GM10248 (cell line): Measurements from ENCODE around the gene IL1RAPL1.

ENCODE experiments used
- CTCF ChIA-PET: fragments of 300-600 bp; sonication (Branson Sonifier 250); formaldehyde crosslinking; extraction: SDS; loops from one replicate; lab custom pipeline; 2021; ENCODE audit warnings: antibody characterized with exemption; lab: Yijun Ruan, JAX
- POLR2A ChIA-PET: fragments of 350-650 bp; sonication (Branson Sonifier 250); formaldehyde crosslinking; extraction: SDS; loops from one replicate; lab custom pipeline; 2020; ENCODE audit warnings: antibody characterized with exemption; lab: Yijun Ruan, JAX
- DNase-seq: peaks from one replicate; pipeline ENCODE4 v3.0.0; 2012; ENCODE audit errors: extremely low spot score
- TF ChIP-seq, protein P1 (sequence below): IDR thresholded peaks from 2 replicates; pipeline ENCODE4 v1.5.1; 2012; ENCODE audit warnings: mild to moderate bottlenecking, low read depth; ENCODE audit errors: extremely low read depth, missing control alignments, control extremely low read depth

IL1RAPL1 gene

DNA sequence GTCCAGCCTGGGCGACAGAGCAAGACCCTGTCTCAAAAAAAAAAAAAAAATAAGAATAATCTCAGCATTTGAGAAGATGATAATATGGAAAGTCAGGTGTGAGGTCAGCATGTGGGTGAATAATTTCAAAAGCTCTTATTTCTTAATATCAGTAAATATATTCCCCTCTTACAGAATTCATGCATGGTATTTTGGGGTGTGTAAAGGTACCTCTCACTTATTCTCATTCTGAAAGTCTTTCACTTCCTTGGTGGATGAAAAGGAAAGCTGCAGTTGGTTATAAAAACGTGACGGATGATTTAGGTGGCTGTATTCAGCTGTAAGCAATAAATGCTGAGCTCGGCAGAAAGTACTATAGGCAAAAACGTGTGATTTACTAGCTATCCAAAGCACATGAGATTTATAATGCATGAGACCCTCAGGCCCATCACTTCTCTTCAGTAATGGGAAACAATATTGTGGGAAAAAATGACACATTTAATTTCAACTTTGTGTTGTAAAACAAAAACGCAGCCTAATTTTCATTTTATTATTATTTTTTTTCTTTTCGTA lies 1275.0 kb downstream of the IL1RAPL1 start:
- CTCF ChIA-PET: interaction anchor here (1.4 kb wide), 2 partner anchors 10 to 14 kb away, joined by 4 read pairs; no protein-coding TSS in a partner anchor
- POLR2A ChIA-PET: no interaction called here
- TF ChIP-seq, protein P1, sequence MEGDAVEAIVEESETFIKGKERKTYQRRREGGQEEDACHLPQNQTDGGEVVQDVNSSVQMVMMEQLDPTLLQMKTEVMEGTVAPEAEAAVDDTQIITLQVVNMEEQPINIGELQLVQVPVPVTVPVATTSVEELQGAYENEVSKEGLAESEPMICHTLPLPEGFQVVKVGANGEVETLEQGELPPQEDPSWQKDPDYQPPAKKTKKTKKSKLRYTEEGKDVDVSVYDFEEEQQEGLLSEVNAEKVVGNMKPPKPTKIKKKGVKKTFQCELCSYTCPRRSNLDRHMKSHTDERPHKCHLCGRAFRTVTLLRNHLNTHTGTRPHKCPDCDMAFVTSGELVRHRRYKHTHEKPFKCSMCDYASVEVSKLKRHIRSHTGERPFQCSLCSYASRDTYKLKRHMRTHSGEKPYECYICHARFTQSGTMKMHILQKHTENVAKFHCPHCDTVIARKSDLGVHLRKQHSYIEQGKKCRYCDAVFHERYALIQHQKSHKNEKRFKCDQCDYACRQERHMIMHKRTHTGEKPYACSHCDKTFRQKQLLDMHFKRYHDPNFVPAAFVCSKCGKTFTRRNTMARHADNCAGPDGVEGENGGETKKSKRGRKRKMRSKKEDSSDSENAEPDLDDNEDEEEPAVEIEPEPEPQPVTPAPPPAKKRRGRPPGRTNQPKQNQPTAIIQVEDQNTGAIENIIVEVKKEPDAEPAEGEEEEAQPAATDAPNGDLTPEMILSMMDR: no peak
- no peak for DNase-seq

DNA sequence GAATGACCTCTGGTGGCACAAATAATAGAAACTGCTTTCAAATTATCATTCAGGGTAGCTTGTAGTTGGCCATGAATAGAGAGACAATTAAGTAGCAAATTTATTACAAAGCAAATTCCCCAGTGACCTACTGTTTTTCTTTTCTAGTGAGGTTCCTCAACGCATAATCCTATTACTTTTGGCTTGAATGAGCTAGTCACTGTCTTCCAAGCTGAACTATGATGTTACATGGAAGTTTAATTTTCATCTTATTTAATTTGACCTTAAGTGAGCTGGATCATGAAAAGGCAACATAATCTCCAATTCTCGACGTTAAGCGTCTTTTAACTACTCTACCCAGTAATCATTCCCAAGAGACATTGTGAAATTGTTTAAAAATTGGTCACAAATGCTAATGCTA lies 1280.7 kb downstream of the IL1RAPL1 start:
- TF ChIP-seq, protein P1: no peak
- POLR2A ChIA-PET: no interaction called here
- DNase-seq: no peak
- CTCF ChIA-PET: no interaction called here

DNA sequence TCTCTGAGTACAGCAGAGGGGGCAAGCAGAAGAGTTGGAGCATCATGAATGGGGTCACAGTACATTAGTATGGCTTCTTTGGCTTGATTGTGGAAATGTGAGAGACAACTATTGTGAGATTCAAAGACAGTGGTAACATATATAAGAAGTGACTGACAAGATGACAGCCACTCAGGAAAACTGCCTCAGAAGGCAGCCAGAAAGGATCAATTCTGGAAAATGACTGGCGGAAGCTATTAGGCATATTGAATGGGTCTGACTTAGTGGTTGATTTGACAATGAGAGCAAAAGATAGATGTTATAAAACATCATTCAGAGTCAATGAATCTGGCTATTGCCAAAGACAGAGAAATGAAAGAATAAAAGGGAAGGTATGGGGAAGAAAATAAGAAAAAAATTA lies 1282.6 kb downstream of the IL1RAPL1 start:
- DNase-seq: no peak
- CTCF ChIA-PET: no interaction called here
- TF ChIP-seq, protein P1: no peak
- POLR2A ChIA-PET: no interaction called here

DNA sequence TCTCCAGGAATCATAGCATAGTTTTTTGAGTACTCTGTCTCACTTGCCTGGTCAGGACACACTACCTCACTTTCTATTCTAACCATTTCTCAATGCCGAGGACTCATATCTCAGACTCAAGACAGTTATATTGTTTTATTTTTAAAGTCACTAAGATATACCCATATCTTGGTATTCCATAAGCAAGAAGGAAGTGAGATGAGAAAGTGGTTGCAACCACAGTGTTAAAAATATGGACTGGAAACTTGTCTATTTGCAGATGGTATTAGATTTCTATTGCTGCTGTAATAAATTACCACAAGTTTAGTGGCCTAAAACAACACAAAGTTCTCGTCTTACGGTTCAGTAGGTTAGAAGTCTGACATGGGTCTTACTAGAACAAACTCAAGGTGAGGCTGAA lies 1283.4 kb downstream of the IL1RAPL1 start:
- CTCF ChIA-PET: no interaction called here
- DNase-seq: no peak
- POLR2A ChIA-PET: no interaction called here
- TF ChIP-seq, protein P1: no peak

DNA sequence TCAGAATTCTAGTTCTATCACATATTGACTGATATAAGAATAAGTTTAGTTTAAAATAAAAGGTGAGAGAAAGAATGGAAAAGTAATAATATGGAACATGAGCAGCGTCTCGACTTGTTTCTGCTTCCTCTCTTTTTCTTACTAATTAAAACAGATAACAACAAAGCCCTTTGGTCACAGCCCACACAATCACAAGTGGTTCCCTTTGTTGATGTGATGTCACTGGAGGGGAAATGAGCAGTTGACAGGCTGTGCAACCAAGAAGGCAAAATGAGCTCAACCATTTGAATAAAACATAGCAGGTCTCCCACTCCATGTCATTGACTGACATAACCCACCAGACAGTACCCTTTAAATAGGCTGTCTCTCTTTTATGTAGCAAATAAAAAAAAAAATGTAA lies 1285.6 kb downstream of the IL1RAPL1 start:
- TF ChIP-seq, protein P1: no peak
- DNase-seq: no peak
- ChIA-PET CTCF (interaction anchor here (1.0 kb wide), 1 partner anchor 10 kb away, joined by 4 read pairs; no protein-coding TSS in a partner anchor), POLR2A (no interaction called here)

DNA sequence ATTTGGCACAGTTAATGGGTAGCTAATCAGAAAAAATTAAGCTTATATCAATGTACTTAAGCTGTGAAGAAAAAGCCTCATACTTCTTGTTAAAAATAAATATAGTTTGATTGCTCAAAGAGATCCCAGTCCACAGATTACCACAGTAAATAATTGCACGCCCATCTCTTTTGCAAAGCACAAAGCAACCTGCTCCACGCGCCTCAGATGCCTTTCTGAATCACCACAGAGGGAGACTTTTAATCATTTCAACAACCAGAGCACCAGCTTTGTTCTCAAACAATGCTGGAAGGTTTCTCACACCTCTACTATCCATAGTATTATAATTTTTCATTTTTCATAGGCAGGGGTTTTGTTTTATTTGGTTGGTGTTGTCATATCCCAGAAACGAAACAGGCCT lies 1289.5 kb downstream of the IL1RAPL1 start:
- ChIA-PET POLR2A (no interaction called here), CTCF (interaction anchor here (1.4 kb wide), 1 partner anchor 14 kb away, joined by 4 read pairs; no protein-coding TSS in a partner anchor)
- TF ChIP-seq, protein P1: no peak
- no peak for DNase-seq
